ENCODE data around the gene OR4D1. TPM values are rescaled to one million over a fixed set of nuclear protein-coding genes. Genes with fewer than 3 reads are reported as not detected.

Gene OR4D1
- total and polyA plus RNA-seq, 4 donors: under 0.01 TPM; not detected in 3

DNA sequence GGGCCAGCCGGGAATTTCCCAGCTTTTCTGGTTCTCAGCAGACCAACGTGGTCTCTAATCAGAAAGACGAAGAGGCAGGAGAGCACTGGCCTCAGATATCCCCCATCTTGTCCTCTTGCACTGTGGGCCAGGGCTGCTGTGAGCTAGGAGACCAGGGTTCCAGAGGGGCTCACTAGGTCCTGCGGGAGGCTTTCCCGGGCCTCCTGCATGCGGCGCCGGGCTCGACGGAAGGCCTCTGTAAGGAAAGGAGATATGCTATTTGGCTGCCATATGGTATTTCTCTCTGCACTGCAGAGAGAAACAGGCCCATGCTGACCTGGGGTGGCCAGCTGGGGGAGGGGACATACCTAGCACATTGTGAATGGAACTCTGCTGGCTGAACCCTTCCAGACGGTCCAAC, 57.8 kb downstream of the OR4D1 start:
- WGBS: 94% methylated on average over 11 of the region's 11 CpGs

DNA sequence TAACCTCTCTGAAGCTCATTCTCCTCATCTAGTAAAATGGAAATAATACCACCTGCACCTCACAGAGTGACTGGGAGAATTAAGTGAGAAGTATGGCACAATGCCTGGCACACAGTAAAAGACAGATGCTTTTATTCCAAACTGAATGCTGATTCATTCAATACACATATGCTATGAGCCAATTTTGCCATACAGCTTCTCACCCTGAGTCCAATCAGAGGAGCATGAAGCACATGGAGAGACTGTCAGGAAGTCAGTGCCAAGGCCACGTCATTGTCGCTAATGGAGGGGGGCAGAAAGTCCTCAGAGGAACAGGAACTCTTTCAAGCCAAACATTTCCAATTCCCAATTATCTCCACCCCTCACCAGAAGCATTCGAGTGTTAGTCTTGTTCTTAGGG, 59.3 kb downstream of the OR4D1 start:
- 94% methylated on average over 3 of the region's 3 CpGs for WGBS
- no peaks in the 10 kb centered on the region for H3K4me1 ChIP-seq (ENCODE audit: control insufficient read depth in 4 of 4, insufficient read depth in 4 of 4, low read length in 3 of 4)
- no peak overlapping the region for H3K9ac ChIP-seq (ENCODE audit: low read depth in 1 of 2, low read length in 2 of 2)
- H3K27me3 ChIP-seq (ENCODE audit: control insufficient read depth in 4 of 4, insufficient read depth in 4 of 4, low read length in 3 of 4): no peaks in the 10 kb centered on the region
- H3K9me3 ChIP-seq (ENCODE audit: control insufficient read depth in 4 of 4, low read length in 3 of 4): no peaks in the 10 kb centered on the region
- H3K4me3 ChIP-seq (ENCODE audit: low read depth in 1 of 3, low read length in 3 of 3): no peak overlapping the region
- DNase-seq (ENCODE audit: low spot score): no peak
- H3K36me3 ChIP-seq (ENCODE audit: control insufficient read depth in 4 of 4, insufficient read depth in 3 of 4, low read depth in 1 of 4, low read length in 3 of 4): peaks cover 2 to 51% (median 24%) of the 10 kb centered on the region in 4 donors
- H3K27ac ChIP-seq (ENCODE audit: low read depth in 1 of 2, low read length in 2 of 2): no peak overlapping the region
- TF ChIP-seq RAD21 (IDR thresholded peaks at IDR 0.05): no peak
- no peak for TF ChIP-seq JUND (IDR thresholded peaks at IDR 0.05)
- TF ChIP-seq, protein P1, sequence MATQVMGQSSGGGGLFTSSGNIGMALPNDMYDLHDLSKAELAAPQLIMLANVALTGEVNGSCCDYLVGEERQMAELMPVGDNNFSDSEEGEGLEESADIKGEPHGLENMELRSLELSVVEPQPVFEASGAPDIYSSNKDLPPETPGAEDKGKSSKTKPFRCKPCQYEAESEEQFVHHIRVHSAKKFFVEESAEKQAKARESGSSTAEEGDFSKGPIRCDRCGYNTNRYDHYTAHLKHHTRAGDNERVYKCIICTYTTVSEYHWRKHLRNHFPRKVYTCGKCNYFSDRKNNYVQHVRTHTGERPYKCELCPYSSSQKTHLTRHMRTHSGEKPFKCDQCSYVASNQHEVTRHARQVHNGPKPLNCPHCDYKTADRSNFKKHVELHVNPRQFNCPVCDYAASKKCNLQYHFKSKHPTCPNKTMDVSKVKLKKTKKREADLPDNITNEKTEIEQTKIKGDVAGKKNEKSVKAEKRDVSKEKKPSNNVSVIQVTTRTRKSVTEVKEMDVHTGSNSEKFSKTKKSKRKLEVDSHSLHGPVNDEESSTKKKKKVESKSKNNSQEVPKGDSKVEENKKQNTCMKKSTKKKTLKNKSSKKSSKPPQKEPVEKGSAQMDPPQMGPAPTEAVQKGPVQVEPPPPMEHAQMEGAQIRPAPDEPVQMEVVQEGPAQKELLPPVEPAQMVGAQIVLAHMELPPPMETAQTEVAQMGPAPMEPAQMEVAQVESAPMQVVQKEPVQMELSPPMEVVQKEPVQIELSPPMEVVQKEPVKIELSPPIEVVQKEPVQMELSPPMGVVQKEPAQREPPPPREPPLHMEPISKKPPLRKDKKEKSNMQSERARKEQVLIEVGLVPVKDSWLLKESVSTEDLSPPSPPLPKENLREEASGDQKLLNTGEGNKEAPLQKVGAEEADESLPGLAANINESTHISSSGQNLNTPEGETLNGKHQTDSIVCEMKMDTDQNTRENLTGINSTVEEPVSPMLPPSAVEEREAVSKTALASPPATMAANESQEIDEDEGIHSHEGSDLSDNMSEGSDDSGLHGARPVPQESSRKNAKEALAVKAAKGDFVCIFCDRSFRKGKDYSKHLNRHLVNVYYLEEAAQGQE (IDR thresholded peaks at IDR 0.05): no peak
- TF ChIP-seq RXRA (IDR thresholded peaks at IDR 0.05): no peak
- TF ChIP-seq, protein P2, sequence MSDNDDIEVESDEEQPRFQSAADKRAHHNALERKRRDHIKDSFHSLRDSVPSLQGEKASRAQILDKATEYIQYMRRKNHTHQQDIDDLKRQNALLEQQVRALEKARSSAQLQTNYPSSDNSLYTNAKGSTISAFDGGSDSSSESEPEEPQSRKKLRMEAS (IDR thresholded peaks at IDR 0.05): no peak
- no peak for TF ChIP-seq SP1 (IDR thresholded peaks at IDR 0.05)
- TF ChIP-seq FOXA1 (IDR thresholded peaks at IDR 0.05): no peak
- no peak for TF ChIP-seq EGR1 (IDR thresholded peaks at IDR 0.05; ENCODE audit: low read depth in 2 of 2)
- no peak for TF ChIP-seq GABPA (IDR thresholded peaks at IDR 0.05 in 1 of 2, conservative IDR thresholded peaks at IDR 0.05 in 1 of 2)

More for the DNA sequence above, 57.8 kb downstream of the OR4D1 start:
- TF ChIP-seq, protein P1 (IDR thresholded peaks at IDR 0.05): no peak
- TF ChIP-seq TAF1 (conservative IDR thresholded peaks at IDR 0.05) (no peak), YY1 (IDR thresholded peaks at IDR 0.05) (no peak), RAD21 (IDR thresholded peaks at IDR 0.05) (no peak), GABPA (IDR thresholded peaks at IDR 0.05 in 1 of 2, conservative IDR thresholded peaks at IDR 0.05 in 1 of 2) (no peak), HNF4A (conservative IDR thresholded peaks at IDR 0.05) (no peak), JUND (IDR thresholded peaks at IDR 0.05) (no peak), HNF4G (IDR thresholded peaks at IDR 0.05) (no peak), NR2F2 (IDR thresholded peaks at IDR 0.05) (no peak), SP1 (IDR thresholded peaks at IDR 0.05) (no peak), EGR1 (IDR thresholded peaks at IDR 0.05; ENCODE audit: low read depth in 2 of 2) (no peak), RXRA (IDR thresholded peaks at IDR 0.05) (no peak), FOXA1 (IDR thresholded peaks at IDR 0.05) (no peak)
- TF ChIP-seq, protein P2 (IDR thresholded peaks at IDR 0.05): no peak
- TF ChIP-seq, protein P3, sequence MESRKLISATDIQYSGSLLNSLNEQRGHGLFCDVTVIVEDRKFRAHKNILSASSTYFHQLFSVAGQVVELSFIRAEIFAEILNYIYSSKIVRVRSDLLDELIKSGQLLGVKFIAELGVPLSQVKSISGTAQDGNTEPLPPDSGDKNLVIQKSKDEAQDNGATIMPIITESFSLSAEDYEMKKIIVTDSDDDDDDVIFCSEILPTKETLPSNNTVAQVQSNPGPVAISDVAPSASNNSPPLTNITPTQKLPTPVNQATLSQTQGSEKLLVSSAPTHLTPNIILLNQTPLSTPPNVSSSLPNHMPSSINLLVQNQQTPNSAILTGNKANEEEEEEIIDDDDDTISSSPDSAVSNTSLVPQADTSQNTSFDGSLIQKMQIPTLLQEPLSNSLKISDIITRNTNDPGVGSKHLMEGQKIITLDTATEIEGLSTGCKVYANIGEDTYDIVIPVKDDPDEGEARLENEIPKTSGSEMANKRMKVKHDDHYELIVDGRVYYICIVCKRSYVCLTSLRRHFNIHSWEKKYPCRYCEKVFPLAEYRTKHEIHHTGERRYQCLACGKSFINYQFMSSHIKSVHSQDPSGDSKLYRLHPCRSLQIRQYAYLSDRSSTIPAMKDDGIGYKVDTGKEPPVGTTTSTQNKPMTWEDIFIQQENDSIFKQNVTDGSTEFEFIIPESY (IDR thresholded peaks at IDR 0.05): no peak
- TF ChIP-seq, protein P4, sequence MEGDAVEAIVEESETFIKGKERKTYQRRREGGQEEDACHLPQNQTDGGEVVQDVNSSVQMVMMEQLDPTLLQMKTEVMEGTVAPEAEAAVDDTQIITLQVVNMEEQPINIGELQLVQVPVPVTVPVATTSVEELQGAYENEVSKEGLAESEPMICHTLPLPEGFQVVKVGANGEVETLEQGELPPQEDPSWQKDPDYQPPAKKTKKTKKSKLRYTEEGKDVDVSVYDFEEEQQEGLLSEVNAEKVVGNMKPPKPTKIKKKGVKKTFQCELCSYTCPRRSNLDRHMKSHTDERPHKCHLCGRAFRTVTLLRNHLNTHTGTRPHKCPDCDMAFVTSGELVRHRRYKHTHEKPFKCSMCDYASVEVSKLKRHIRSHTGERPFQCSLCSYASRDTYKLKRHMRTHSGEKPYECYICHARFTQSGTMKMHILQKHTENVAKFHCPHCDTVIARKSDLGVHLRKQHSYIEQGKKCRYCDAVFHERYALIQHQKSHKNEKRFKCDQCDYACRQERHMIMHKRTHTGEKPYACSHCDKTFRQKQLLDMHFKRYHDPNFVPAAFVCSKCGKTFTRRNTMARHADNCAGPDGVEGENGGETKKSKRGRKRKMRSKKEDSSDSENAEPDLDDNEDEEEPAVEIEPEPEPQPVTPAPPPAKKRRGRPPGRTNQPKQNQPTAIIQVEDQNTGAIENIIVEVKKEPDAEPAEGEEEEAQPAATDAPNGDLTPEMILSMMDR (IDR thresholded peaks at IDR 0.05; ENCODE audit: low read depth, low read length, missing input control): no peak
- TF ChIP-seq, protein P5, sequence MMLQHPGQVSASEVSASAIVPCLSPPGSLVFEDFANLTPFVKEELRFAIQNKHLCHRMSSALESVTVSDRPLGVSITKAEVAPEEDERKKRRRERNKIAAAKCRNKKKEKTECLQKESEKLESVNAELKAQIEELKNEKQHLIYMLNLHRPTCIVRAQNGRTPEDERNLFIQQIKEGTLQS (IDR thresholded peaks at IDR 0.05): no peak
- Histone ChIP-seq H3K9me3 (ENCODE audit: control insufficient read depth in 4 of 4, low read length in 3 of 4) (no peaks in the 10 kb centered on the region), H3K4me1 (ENCODE audit: control insufficient read depth in 4 of 4, insufficient read depth in 4 of 4, low read length in 3 of 4) (no peaks in the 10 kb centered on the region), H3K9ac (ENCODE audit: low read depth in 1 of 2, low read length in 2 of 2) (no peak overlapping the region), H3K27ac (ENCODE audit: low read depth in 1 of 2, low read length in 2 of 2) (no peak overlapping the region), H3K36me3 (ENCODE audit: control insufficient read depth in 4 of 4, insufficient read depth in 3 of 4, low read depth in 1 of 4, low read length in 3 of 4) (peaks cover 2 to 45% (median 16%) of the 10 kb centered on the region in 4 donors), H3K4me3 (ENCODE audit: low read depth in 1 of 3, low read length in 3 of 3) (no peak overlapping the region), H3K27me3 (ENCODE audit: control insufficient read depth in 4 of 4, insufficient read depth in 4 of 4, low read length in 3 of 4) (no peaks in the 10 kb centered on the region)
- DNase-seq (ENCODE audit: low spot score): no peak

Measured in liver (tissue), 9 donors.